Thymus (tissue), 11 donors: ENCODE results near the gene ARHGAP10. TPM values are rescaled to one million over a fixed set of nuclear protein-coding genes. Genes with fewer than 3 reads are reported as not detected.

Source experiments
- DNase-seq, 9 donors: peaks; one replicate each; pipeline ENCODE4 v3.0.0-alpha.2; 2013; ENCODE audit warnings: low spot score in 9 of 9, low read depth in 6 of 9, missing footprints in 1 of 9
- H3K27ac ChIP-seq, 2 donors: one replicate each; pipeline ENCODE4 v1.5.1; 2013; ENCODE audit warnings: control low read depth in 1 of 2, low read depth in 1 of 2, low read length in 1 of 2, mild to moderate bottlenecking in 1 of 2, moderate library complexity in 1 of 2
- H3K27me3 ChIP-seq, 2 donors: one replicate each; pipeline ENCODE4 v1.5.1; 2013; ENCODE audit warnings: low read length in 1 of 2; ENCODE audit not compliant: control insufficient read depth in 2 of 2, insufficient read depth in 1 of 2
- H3K36me3 ChIP-seq, 2 donors: one replicate each; pipeline ENCODE4 v1.5.1; 2013; ENCODE audit warnings: low read length in 1 of 2, mild to moderate bottlenecking in 1 of 2, moderate library complexity in 1 of 2; ENCODE audit not compliant: control insufficient read depth in 2 of 2, insufficient read depth in 2 of 2
- H3K4me1 ChIP-seq, 2 donors: one replicate each; pipeline ENCODE4 v1.5.1; 2013; ENCODE audit warnings: low read length in 2 of 2; ENCODE audit not compliant: control insufficient read depth in 2 of 2, insufficient read depth in 2 of 2
- H3K4me3 ChIP-seq, 2 donors: one replicate each; pipeline ENCODE4 v1.5.1; 2013; ENCODE audit warnings: low read length in 2 of 2, control low read depth in 1 of 2, mild to moderate bottlenecking in 1 of 2
- H3K9me3 ChIP-seq, 2 donors: one replicate each; pipeline ENCODE4 v1.5.1; 2013; ENCODE audit warnings: low read length in 1 of 2, mild to moderate bottlenecking in 1 of 2; ENCODE audit not compliant: control insufficient read depth in 2 of 2, insufficient read depth in 1 of 2
- WGBS: extraction: QIAGEN DNeasy Blood & Tissue Kit; methylation state at CpG from one replicate; pipeline ENCODE4 v1.1.7; 2013; 5-methylcytosine and 5-hydroxymethylcytosine counted together
- polyA plus RNA-seq: library from polyadenylated mRNA; stranded (reverse); fragments of 200-250 nt; gene quantifications from one replicate; pipeline ENCODE4 v1.2.3, GENCODE V29; 2013
- total RNA-seq: library from RNA; stranded (reverse); fragments of 120-200 nt; gene quantifications from one replicate; pipeline ENCODE4 v1.2.4, GENCODE V29; 2013
- donor health status: healthy.

The ARHGAP10 gene
- total and polyA plus RNA-seq, 2 donors: 11.8 to 13.4 TPM

- DNase-seq: no peak
- Histone ChIP-seq H3K27ac (peak overlapping the region in 1 of 2 donors; percentile 27), H3K4me3 (no peak overlapping the region), H3K27me3 (no peaks in the 10 kb centered on the region), H3K4me1 (peaks cover 0 to 15% of the 10 kb centered on the region in 2 donors), H3K9me3 (peaks cover 0 to 3% of the 10 kb centered on the region in 2 donors), H3K36me3 (no peaks in the 10 kb centered on the region)
- 91% methylated on average over 2 of the region's 2 CpGs for WGBS
These were observed 53.2 kb downstream of the ARHGAP10 start for GRCh38 chr4:147785129-147785528.

- WGBS: 86% methylated on average over 2 of the region's 2 CpGs
- peaks cover 0 to under 1% of the 10 kb centered on the region in 2 donors for H3K9me3 ChIP-seq
- no peaks in the 10 kb centered on the region for H3K36me3 ChIP-seq
- peaks cover 0 to 10% of the 10 kb centered on the region in 2 donors for H3K4me1 ChIP-seq
- peak overlapping the region in 1 of 2 donors; percentile 4 for H3K27ac ChIP-seq
- DNase-seq: no peak
- H3K4me3 ChIP-seq: no peak overlapping the region
- no peaks in the 10 kb centered on the region for H3K27me3 ChIP-seq
These were observed 54.1 kb downstream of the ARHGAP10 start for GRCh38 chr4:147786031-147786430.

- peaks cover 0 to 10% of the 10 kb centered on the region in 2 donors for H3K4me1 ChIP-seq
- H3K9me3 ChIP-seq: no peaks in the 10 kb centered on the region
- no peaks in the 10 kb centered on the region for H3K27me3 ChIP-seq
- 92% methylated on average over 2 of the region's 2 CpGs for WGBS
- no peaks in the 10 kb centered on the region for H3K36me3 ChIP-seq
- H3K27ac ChIP-seq: no peak overlapping the region
- no peak overlapping the region for H3K4me3 ChIP-seq
- DNase-seq: no peak
These were observed 54.6 kb downstream of the ARHGAP10 start for GRCh38 chr4:147786531-147786930.

GRCh38 chr4:147787204-147787603 lies 55.3 kb downstream of the ARHGAP10 start:
- Histone ChIP-seq H3K27me3 (no peaks in the 10 kb centered on the region), H3K27ac (no peak overlapping the region), H3K4me3 (no peak overlapping the region), H3K9me3 (no peaks in the 10 kb centered on the region), H3K4me1 (peaks cover 0 to 13% of the 10 kb centered on the region in 2 donors), H3K36me3 (no peaks in the 10 kb centered on the region)
- no peak for DNase-seq
- WGBS: 91% methylated on average over 2 of the region's 2 CpGs

- Histone ChIP-seq H3K36me3 (no peaks in the 10 kb centered on the region), H3K27me3 (no peaks in the 10 kb centered on the region), H3K27ac (no peak overlapping the region), H3K4me3 (no peak overlapping the region), H3K4me1 (peaks cover 0 to 23% of the 10 kb centered on the region in 2 donors), H3K9me3 (no peaks in the 10 kb centered on the region)
- DNase-seq: no peak
- WGBS: 93% methylated on average over 3 of the region's 3 CpGs
These were observed 56.9 kb downstream of the ARHGAP10 start for GRCh38 chr4:147788791-147789190.

GRCh38 chr4:147789596-147789995 lies 57.7 kb downstream of the ARHGAP10 start:
- H3K4me1 ChIP-seq: peaks cover 0 to 28% of the 10 kb centered on the region in 2 donors
- 98% methylated on average over 2 of the region's 2 CpGs for WGBS

GRCh38 chr4:147790412-147790811 lies 58.5 kb downstream of the ARHGAP10 start:
- H3K27me3 ChIP-seq: no peaks in the 10 kb centered on the region
- H3K4me3 ChIP-seq: no peak overlapping the region
- H3K9me3 ChIP-seq: no peaks in the 10 kb centered on the region
- H3K4me1 ChIP-seq: peaks cover 4 to 35% of the 10 kb centered on the region in 2 donors
- no peak for DNase-seq
- 96% methylated on average over 2 of the region's 2 CpGs for WGBS
- H3K27ac ChIP-seq: no peak overlapping the region
- no peaks in the 10 kb centered on the region for H3K36me3 ChIP-seq

More at GRCh38 chr4:147789596-147789995, 57.7 kb downstream of the ARHGAP10 start:
- no peaks in the 10 kb centered on the region for H3K9me3 ChIP-seq
- no peak overlapping the region for H3K27ac ChIP-seq
- H3K27me3 ChIP-seq: no peaks in the 10 kb centered on the region
- no peaks in the 10 kb centered on the region for H3K36me3 ChIP-seq
- H3K4me3 ChIP-seq: no peak overlapping the region
- DNase-seq: no peak

- Histone ChIP-seq H3K4me1 (peaks cover 4 to 32% of the 10 kb centered on the region in 2 donors), H3K36me3 (no peaks in the 10 kb centered on the region), H3K27ac (no peak overlapping the region), H3K9me3 (no peaks in the 10 kb centered on the region), H3K4me3 (no peak overlapping the region), H3K27me3 (no peaks in the 10 kb centered on the region)
- DNase-seq: no peak
- over 99% methylated on average over 17 of the region's 17 CpGs for WGBS
These were observed 59.5 kb downstream of the ARHGAP10 start for GRCh38 chr4:147791341-147791740.

GRCh38 chr4:147791865-147792264 lies 60.0 kb downstream of the ARHGAP10 start:
- WGBS: 89% methylated on average over 8 of the region's 8 CpGs
- H3K4me1 ChIP-seq: peaks cover 4 to 33% of the 10 kb centered on the region in 2 donors
- no peaks in the 10 kb centered on the region for H3K27me3 ChIP-seq

More at GRCh38 chr4:147791865-147792264, 60.0 kb downstream of the ARHGAP10 start:
- Histone ChIP-seq H3K27ac (peak overlapping the region in 1 of 2 donors; percentile 65), H3K36me3 (no peaks in the 10 kb centered on the region), H3K4me3 (no peak overlapping the region), H3K9me3 (no peaks in the 10 kb centered on the region)
- DNase-seq: no peak
